ENCODE measurements around the gene REXO4. TPM values are rescaled to one million over a fixed set of nuclear protein-coding genes. Genes with fewer than 3 reads are reported as not detected.

REXO4 gene
- total and polyA plus RNA-seq, 9 of the 15 experiments (the other 6 are each of a cell fraction or from before 2014, with no cell fraction given): 3.4 to 72.9 (median 31.1) TPM

GRCh38 chr9:133417541-133418461, at the start of gene REXO4 (continued):
- TF ChIP-seq BRF1 (IDR thresholded peaks at IDR 0.05; ENCODE audit: borderline replicate concordance, extremely low read depth, insufficient read length) (no peak), ZNF79 (CRISPR knock-in tag; IDR thresholded peaks at IDR 0.05; ENCODE audit: low read depth) (no peak), ZNF764 (CRISPR knock-in tag; IDR thresholded peaks at IDR 0.05; ENCODE audit: low read depth) (no peak), TCF7L2 (IDR thresholded peaks at IDR 0.05; ENCODE audit: low read depth, low read length) (no peak), ZNF75A (CRISPR knock-in tag; IDR thresholded peaks at IDR 0.05) (no peak), RBM39 (optimal IDR thresholded peaks at IDR 0.05; ENCODE audit: low read depth, low read length) (no peak), ZNF830 (CRISPR knock-in tag; IDR thresholded peaks at IDR 0.05) (no peak), ZNF395 (CRISPR knock-in tag; IDR thresholded peaks at IDR 0.05) (no peak), FOXK1 (CRISPR knock-in tag; IDR thresholded peaks at IDR 0.05; ENCODE audit: borderline replicate concordance) (no peak), TAF1 (IDR thresholded peaks at IDR 0.05; ENCODE audit: control insufficient read depth, extremely low read depth, insufficient read depth, low read length, severe bottlenecking) (peak; percentile 87), EP400 (IDR thresholded peaks at IDR 0.05) (peak; percentile 99), ZNF512 (tag; IDR thresholded peaks at IDR 0.05) (no peak), BACH1 (tag; IDR thresholded peaks at IDR 0.05) (no peak), FOS (IDR thresholded peaks at IDR 0.05; ENCODE audit: extremely low read depth, insufficient read length) (no peak), HDAC8 (tag; IDR thresholded peaks at IDR 0.05) (peak; percentile 55; the same call in 1 of the 2 replicates), ZFP36 (IDR thresholded peaks at IDR 0.05; ENCODE audit: low read depth, low read length, partially characterized antibody) (no peak), E2F8 (IDR thresholded peaks at IDR 0.05; ENCODE audit: low read depth, partially characterized antibody) (peak; percentile 96), CBX5 (IDR thresholded peaks at IDR 0.05; ENCODE audit: borderline replicate concordance, low read depth) (peak; percentile 35; the same call in 1 of the 2 replicates), PCBP1 (IDR thresholded peaks at IDR 0.05; ENCODE audit: low read depth, low read length, poor library complexity, severe bottlenecking) (peak; percentile 89), ZNF143 (CRISPR knock-in tag; IDR thresholded peaks at IDR 0.05) (no peak), CC2D1A (IDR thresholded peaks at IDR 0.05) (peak; percentile 46; the same call in 1 of the 2 replicates), RBM15 (IDR thresholded peaks at IDR 0.05; ENCODE audit: insufficient read depth, low read length) (no peak), ZNF668 (CRISPR knock-in tag; IDR thresholded peaks at IDR 0.05) (no peak)
